Activated T-cell treated with anti-CD3 and anti-CD28 coated beads, Interleukin-2, amount 50 U/mL, for 4 hours (primary cell): ENCODE results near the gene POLR2A. TPM values are rescaled to one million over a fixed set of nuclear protein-coding genes. Genes with fewer than 3 reads are reported as not detected.
"Not testable (repeated sequence)": the region's sequence is repeated elsewhere in the genome, so short reads cannot be mapped to it uniquely, and the experiment has no call there.

Experiments
- ATAC-seq, 2 donors: fragments of 200-7000 bp; cut with Tn5 transposase; one replicate each; pipeline ENCODE4 v1.10.0; 2021
- DNase-seq: peaks from one replicate; pipeline ENCODE4 v3.0.0-alpha.2; 2020
- H3K27me3 Mint-ChIP-seq: one replicate; pipeline ENCODE4 v1.8.0; 2021; ENCODE audit warnings: low read depth, mixed read lengths
- H3K36me3 Mint-ChIP-seq: one replicate; pipeline ENCODE4 v1.8.0; 2022; ENCODE audit warnings: mixed read lengths; ENCODE audit not compliant: insufficient read depth
- H3K4me1 Mint-ChIP-seq: one replicate; pipeline ENCODE4 v1.8.0; 2021; ENCODE audit warnings: low read depth, mixed read lengths
- H3K4me3 Mint-ChIP-seq: one replicate; pipeline ENCODE4 v1.8.0; 2021; ENCODE audit warnings: mild to moderate bottlenecking, moderate library complexity, mixed read lengths
- H3K9me3 Mint-ChIP-seq: one replicate; pipeline ENCODE4 v1.8.0; 2021; ENCODE audit warnings: mixed read lengths
- total RNA-seq, 3 donors: library from RNA; stranded (reverse); gene quantifications; one replicate each; pipeline ENCODE4 v1.2.1, GENCODE V29; 2021

POLR2A gene
- total RNA-seq, 3 donors from 2014 or later, result 184 to 188 (median 188) TPM

DNA sequence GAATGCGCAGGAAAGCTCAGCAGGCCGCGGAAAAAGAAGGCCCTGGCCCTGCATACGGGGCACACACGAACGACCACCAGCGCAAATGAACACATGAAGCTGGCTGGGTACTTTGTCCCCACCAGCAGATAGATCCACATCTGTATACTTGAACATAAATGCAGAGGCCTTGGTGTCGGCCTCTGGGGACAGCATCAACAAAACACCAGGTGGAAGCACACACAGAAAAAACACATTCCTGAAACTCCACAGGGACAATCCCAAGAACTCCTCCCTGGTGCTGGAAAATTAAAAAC is 4.1 kb upstream of the POLR2A start:
- peak overlapping the region; percentile 88 for H3K4me3 Mint-ChIP-seq
- no peaks in the 10 kb centered on the region for H3K9me3 Mint-ChIP-seq
- peaks cover 3% of the 10 kb centered on the region for H3K36me3 Mint-ChIP-seq
- H3K27me3 Mint-ChIP-seq, result no peaks in the 10 kb centered on the region
- H3K4me1 Mint-ChIP-seq, result peaks cover 67% of the 10 kb centered on the region
- no peak for ATAC-seq
- no peak for DNase-seq

DNA sequence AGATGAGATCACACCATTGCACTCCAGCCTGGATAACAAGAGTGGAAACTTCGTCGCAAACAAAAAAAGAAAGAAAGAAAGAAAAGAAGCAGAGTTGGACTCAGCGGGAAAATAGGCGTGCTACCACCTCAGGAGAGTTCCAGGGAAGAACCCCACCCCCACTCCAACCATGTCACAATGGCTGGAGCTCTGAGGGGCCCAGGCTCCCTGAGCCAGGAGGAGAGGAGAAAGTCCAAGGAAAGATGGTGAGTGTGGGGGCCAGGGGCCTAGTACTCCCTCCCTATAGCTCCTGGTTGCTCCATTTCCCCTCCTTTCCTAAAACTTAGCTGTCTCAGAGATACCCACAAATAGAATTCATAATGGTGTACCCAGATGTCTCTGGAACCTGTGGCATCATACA is 2.9 kb upstream of the POLR2A start, which contains the start of gene SLC35G6:
SLC35G6 (plus strand) TSS at position 172 of the 400 bp plus-strand sequence; CDS start at position 243, 71 bp downstream.
- Mint-ChIP-seq H3K4me3 (peak within 1 kb of the TSS; percentile 88), H3K36me3 (peaks cover 11% of the 10 kb centered on the region), H3K4me1 (peaks cover 70% of the 10 kb centered on the region)
- DNase-seq, H3K27me3 Mint-ChIP-seq, H3K9me3 Mint-ChIP-seq, ATAC-seq: not testable (repeated sequence)

DNA sequence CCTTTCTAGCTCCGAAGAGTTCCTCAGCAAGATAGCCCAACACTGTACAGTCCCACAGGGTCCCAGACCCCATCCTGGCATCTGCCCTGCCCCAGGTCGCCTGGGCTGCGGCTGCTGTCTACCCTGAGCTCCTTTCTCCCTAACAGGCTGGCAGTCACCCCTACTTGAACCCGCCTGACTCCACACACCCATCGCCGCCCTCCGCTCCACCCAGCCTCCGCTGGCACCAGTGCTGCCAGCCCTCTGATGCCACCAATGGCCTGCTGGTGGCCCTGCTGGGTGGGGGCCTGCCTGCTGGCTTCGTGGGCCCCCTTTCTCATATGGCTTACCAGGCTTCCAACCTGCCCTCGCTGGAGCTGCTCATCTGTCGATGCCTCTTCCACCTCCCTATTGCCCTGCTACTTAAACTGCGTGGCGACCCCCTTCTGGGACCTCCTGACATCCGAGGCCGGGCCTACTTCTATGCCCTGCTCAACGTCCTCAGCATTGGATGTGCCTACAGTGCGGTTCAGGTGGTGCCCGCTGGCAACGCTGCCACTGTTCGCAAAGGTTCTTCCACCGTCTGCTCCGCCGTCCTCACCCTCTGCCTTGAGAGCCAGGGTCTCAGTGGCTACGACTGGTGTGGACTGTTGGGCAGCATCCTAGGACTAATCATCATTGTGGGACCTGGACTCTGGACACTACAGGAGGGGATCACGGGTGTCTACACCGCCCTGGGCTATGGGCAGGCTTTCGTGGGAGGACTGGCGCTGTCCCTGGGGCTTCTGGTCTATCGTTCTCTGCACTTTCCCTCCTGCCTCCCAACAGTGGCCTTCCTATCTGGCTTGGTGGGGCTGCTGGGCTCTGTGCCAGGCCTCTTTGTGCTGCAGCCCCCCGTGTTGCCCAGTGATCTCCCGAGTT is 2.1 kb upstream of the POLR2A start:
- peak overlapping the region; percentile 59 for H3K4me3 Mint-ChIP-seq
- ATAC-seq, DNase-seq, H3K9me3 Mint-ChIP-seq, H3K27me3 Mint-ChIP-seq: not testable (repeated sequence)
- H3K36me3 Mint-ChIP-seq, result peaks cover 14% of the 10 kb centered on the region
- H3K4me1 Mint-ChIP-seq, result peaks cover 68% of the 10 kb centered on the region

DNA sequence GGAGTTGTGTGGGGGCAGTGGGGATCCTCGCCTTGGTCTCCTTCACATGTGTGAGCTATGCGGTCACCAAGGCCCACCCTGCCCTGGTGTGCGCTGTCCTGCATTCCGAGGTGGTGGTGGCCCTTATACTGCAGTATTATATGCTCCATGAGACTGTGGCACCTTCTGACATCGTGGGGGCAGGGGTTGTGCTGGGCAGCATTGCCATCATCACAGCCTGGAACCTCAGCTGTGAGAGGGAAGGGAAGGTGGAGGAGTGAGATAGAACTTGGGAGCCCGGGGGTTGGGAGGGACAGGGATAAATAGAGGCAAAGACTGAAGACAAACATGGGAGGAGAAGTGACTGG is 1.5 kb upstream of the POLR2A start:
- peak overlapping the region; percentile 98 for H3K4me3 Mint-ChIP-seq
- DNase-seq, H3K9me3 Mint-ChIP-seq, H3K27me3 Mint-ChIP-seq, ATAC-seq: not testable (repeated sequence)
- peaks cover 68% of the 10 kb centered on the region for H3K4me1 Mint-ChIP-seq
- peaks cover 19% of the 10 kb centered on the region for H3K36me3 Mint-ChIP-seq

DNA sequence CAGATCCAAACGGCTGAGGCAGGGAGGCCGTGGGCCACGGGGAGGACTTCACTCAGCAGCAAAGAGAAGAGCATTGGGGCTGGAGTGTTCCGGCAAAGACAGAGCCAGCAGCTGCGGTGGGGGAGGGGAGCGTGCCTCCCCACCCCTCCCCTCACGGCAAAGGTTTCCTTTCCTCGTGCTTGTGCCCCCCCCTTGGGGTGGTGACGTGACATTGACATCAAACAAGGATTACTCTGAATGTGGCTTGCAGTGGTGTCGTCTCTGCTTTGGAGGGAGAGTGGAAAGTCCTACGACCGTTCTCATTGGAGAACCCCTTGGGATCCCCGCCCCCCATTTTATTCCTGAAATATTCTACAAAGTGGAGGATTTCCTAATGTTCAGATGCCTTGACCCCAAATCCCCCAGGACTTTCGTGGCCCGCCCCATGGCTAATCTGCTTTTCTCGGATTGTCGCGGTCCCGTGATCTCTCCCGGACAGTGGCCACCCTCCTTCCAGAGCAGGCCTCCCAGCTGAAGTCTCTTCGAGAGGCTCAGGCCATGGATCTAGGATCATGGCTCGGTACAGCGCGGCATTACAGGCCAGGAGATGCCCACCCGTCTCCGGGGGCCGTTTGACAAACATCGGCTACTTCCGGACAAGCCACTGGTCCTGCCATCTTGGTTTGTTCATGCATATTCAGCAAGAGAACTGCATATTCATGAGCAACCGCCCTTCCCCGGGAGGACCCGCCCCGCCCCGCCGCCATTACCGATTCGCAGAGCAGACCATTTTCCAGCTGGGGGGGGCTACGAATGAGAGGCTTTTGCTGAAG is 705 bp upstream of the POLR2A start:
- ATAC-seq (peak; percentile 64 to 67), DNase-seq (peak; percentile 95)
- Mint-ChIP-seq H3K4me1 (peaks cover 65% of the 10 kb centered on the region), H3K36me3 (peaks cover 20% of the 10 kb centered on the region), H3K4me3 (peak overlapping the region; percentile 98), H3K27me3 (no peaks in the 10 kb centered on the region), H3K9me3 (no peaks in the 10 kb centered on the region)

DNA sequence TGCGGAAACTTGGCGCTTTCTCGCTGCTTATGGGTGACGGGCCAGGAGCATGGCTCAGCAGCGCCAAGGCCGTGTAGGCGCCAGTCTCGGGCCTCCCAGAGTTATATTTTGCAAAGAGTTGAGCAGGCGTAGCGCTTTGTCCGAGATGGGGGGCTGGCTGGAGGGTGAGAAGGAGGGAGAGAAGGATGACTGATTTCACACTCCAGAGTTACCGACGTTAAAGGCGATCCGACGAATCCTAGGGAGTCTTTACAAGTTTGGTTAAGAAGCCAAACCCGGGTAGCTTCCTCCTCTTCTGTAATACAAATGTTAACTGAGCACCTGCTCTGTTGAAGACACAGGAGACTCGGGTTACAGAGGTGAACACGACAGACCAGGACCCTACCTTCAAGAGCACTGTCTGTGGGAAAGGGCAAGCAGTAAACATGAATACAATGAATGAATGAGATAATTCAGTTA is 782 bp downstream of the POLR2A start:
- Mint-ChIP-seq H3K36me3 (peaks cover 26% of the 10 kb centered on the region), H3K4me1 (peaks cover 73% of the 10 kb centered on the region), H3K9me3 (no peaks in the 10 kb centered on the region), H3K27me3 (no peaks in the 10 kb centered on the region), H3K4me3 (peak overlapping the region; percentile 98)
- ATAC-seq, result no peak
- DNase-seq, result no peak

DNA sequence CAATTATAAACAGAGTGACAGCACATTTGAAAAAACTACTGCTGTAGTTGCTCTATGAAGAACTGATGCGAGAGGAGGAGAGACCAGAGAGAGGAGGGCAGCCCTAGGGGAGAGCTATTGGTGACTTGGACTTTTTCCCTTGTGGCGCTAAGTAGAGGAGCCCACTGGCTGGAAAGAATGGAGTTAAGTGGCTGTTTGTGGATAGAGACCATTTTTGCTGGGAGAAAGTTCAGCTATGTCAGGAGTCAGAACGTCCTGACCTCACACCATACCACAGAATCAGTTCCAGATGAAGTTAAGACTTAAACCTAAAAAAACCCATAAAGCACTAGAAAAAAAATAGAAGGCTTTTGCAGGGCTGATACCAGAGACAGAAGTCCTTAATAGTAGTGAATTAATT is 2.0 kb downstream of the POLR2A start:
- DNase-seq, result no peak
- Mint-ChIP-seq H3K27me3 (no peaks in the 10 kb centered on the region), H3K9me3 (no peaks in the 10 kb centered on the region), H3K36me3 (peaks cover 30% of the 10 kb centered on the region), H3K4me3 (peak overlapping the region; percentile 98), H3K4me1 (peaks cover 72% of the 10 kb centered on the region)
- ATAC-seq, result no peak

DNA sequence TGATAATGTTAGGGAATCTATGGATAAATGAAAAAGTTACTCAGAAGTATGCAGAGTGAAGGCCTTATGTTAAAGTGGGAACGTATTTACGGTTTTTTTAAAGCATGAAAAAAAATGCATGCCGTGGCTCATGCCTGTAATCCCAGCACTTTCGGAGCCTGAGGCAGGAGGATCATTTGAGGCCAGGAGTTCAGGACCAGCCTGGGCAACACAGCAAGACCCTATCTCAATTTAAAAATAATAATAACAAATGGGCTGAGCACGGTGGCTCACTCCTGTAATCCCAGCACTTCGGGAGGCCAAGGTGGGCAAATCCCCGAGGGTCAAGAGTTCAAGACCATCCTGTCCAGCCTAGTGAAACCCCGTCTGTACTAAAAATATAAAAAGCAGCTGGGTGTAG is 6.0 kb downstream of the POLR2A start:
- Mint-ChIP-seq H3K4me3 (no peak overlapping the region), H3K9me3 (no peaks in the 10 kb centered on the region), H3K4me1 (peaks cover 71% of the 10 kb centered on the region), H3K27me3 (no peaks in the 10 kb centered on the region), H3K36me3 (peaks cover 38% of the 10 kb centered on the region)
- ATAC-seq (no peak), DNase-seq (no peak)

DNA sequence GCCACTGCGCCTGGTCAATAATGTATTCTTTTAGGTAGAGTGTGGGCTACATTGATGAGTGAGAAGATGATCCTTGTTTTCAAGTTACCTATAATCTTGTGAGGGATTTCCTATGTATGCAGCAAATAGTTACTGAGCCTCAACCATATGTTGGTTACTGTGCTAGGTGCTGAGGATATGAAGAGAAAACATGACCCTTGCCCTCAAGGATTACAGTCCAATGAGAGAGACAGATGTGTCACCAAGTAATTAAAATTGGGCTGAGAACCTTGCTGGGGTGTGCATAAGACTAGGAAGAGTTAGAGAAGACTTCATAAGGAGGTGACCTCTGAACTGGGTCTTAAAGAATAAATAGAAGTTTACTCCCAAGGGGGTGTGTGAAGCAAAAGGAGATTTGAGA is 7.4 kb downstream of the POLR2A start:
- Mint-ChIP-seq H3K27me3 (no peaks in the 10 kb centered on the region), H3K4me1 (peaks cover 62% of the 10 kb centered on the region), H3K4me3 (no peak overlapping the region), H3K9me3 (no peaks in the 10 kb centered on the region), H3K36me3 (peaks cover 34% of the 10 kb centered on the region)
- no peak for DNase-seq
- no peak for ATAC-seq

DNA sequence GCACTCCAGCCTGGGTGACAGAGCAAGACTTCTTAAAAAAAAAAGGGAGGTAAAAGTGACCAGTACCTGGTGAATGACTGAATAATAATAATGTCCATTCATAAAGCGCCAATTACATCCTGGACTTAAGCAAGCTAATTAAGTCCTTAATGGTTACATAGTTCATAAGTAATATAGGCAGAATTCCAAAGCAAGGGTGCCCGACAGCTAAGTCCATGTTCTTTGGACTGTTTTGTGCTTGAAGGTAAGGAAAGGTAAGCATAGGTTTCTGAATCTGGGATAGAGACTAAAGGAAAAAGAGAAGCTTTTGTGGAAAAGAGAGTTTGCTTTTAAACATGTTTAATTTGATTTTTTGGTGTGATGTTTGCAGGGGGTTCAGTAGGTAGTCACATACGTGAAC is 9.8 kb downstream of the POLR2A start:
- Mint-ChIP-seq H3K36me3 (peaks cover 35% of the 10 kb centered on the region), H3K9me3 (no peaks in the 10 kb centered on the region)
- no peak for ATAC-seq

DNA sequence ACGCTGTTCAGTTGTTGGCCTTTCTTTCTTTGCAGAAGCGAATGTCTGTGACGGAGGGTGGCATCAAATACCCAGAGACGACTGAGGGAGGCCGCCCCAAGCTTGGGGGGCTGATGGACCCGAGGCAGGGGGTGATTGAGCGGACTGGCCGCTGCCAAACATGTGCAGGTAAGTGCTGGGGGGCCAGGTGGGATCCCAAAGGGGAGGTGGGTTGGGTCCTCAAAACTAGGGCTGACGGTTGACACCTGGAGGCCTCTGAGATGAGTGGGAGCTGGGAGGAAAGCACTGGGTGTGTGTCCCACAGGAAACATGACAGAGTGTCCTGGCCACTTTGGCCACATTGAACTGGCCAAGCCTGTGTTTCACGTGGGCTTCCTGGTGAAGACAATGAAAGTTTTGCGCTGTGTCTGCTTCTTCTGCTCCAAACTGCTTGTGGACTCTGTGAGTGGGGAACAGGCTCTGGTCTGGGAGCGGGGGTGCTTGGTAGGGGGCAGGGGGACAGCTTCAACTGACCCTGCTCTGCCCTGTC is 11.8 kb downstream of the POLR2A start:
- peaks cover 27% of the 10 kb centered on the region for H3K4me1 Mint-ChIP-seq
- H3K4me3 Mint-ChIP-seq, result no peak overlapping the region
- H3K27me3 Mint-ChIP-seq, result no peaks in the 10 kb centered on the region
- H3K36me3 Mint-ChIP-seq, result peaks cover 37% of the 10 kb centered on the region
- DNase-seq, result no peak
- ATAC-seq, result no peak
- no peaks in the 10 kb centered on the region for H3K9me3 Mint-ChIP-seq

More for the DNA sequence above, 9.8 kb downstream of the POLR2A start:
- no peak for DNase-seq
- Mint-ChIP-seq H3K4me1 (peaks cover 44% of the 10 kb centered on the region), H3K27me3 (no peaks in the 10 kb centered on the region), H3K4me3 (no peak overlapping the region)

DNA sequence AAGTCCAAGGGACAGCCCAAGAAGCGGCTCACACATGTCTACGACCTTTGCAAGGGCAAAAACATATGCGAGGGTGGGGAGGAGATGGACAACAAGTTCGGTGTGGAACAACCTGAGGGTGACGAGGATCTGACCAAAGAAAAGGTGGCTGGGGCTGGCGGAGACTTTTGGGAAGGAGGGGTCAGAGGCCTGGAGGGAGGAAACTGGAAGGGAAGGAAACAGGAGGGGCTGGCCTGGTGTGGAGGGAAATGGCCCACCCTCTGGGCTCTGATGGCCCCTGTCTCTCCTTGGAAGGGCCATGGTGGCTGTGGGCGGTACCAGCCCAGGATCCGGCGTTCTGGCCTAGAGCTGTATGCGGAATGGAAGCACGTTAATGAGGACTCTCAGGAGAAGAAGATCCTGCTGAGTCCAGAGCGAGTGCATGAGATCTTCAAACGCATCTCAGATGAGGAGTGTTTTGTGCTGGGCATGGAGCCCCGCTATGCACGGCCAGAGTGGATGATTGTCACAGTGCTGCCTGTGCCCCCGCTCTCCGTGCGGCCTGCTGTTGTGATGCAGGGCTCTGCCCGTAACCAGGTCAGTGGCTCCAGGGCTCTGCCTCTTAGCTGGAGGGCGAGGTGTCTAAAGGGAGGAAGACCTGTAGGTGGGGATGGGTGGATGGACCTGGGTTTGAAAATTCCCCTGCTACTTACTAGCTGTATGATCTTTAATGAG is 12.5 kb downstream of the POLR2A start:
- Mint-ChIP-seq H3K4me3 (no peak overlapping the region), H3K9me3 (no peaks in the 10 kb centered on the region), H3K27me3 (no peaks in the 10 kb centered on the region), H3K4me1 (peaks cover 24% of the 10 kb centered on the region), H3K36me3 (peaks cover 41% of the 10 kb centered on the region)
- DNase-seq, result no peak
- no peak for ATAC-seq

DNA sequence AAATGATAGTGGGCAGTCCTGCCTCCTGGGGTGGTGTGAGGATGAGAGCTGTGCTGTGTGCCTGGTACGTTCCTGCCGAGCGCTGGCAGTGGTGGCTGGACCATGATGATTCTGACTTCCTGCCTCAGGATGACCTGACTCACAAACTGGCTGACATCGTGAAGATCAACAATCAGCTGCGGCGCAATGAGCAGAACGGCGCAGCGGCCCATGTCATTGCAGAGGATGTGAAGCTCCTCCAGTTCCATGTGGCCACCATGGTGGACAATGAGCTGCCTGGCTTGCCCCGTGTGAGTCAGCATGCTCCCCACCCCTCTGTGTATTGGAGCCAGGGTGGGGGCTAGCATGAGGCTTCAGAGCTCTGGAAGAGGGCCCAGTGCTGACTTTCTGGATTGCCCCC is 13.1 kb downstream of the POLR2A start:
- ATAC-seq, result no peak
- Mint-ChIP-seq H3K27me3 (no peaks in the 10 kb centered on the region), H3K9me3 (no peaks in the 10 kb centered on the region), H3K4me1 (peaks cover 20% of the 10 kb centered on the region), H3K4me3 (no peak overlapping the region), H3K36me3 (peaks cover 39% of the 10 kb centered on the region)
- no peak for DNase-seq

DNA sequence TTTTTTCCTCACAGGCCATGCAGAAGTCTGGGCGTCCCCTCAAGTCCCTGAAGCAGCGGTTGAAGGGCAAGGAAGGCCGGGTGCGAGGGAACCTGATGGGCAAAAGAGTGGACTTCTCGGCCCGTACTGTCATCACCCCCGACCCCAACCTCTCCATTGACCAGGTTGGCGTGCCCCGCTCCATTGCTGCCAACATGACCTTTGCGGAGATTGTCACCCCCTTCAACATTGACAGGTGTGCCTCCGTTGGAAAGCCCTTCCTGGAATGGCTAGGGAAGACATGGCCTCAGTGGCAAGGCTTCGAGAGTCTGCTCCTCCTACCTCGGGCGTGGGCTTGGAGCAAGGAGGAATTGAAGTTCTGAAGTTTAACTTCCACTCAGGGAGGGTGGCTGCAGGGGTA is 13.5 kb downstream of the POLR2A start:
- no peak for DNase-seq
- peaks cover 42% of the 10 kb centered on the region for H3K36me3 Mint-ChIP-seq
- peaks cover 18% of the 10 kb centered on the region for H3K4me1 Mint-ChIP-seq
- H3K9me3 Mint-ChIP-seq, result no peaks in the 10 kb centered on the region
- ATAC-seq, result no peak
- H3K4me3 Mint-ChIP-seq, result no peak overlapping the region
- H3K27me3 Mint-ChIP-seq, result no peaks in the 10 kb centered on the region
